GM12878 (cell line): ENCODE data around the gene HCFC1R1. TPM values are rescaled to one million over a fixed set of nuclear protein-coding genes. Genes with fewer than 3 reads are reported as not detected.

ENCODE experiments used
- CHD4 ChIP-seq: fragments of 200-600 bp; sonication (generic); IDR thresholded peaks from 2 replicates; pipeline ENCODE4 v1.6.1; 2016; ENCODE audit warnings: mild to moderate bottlenecking
- IKZF1 ChIP-seq: fragments of 450-650 bp; conservative IDR thresholded peaks from 2 replicates; pipeline ENCODE4 v1.6.1; 2017; ENCODE audit warnings: antibody characterized with exemption, mild to moderate bottlenecking
- MEF2B ChIP-seq: fragments of 450-650 bp; IDR thresholded peaks from 2 replicates; pipeline ENCODE4 v1.6.1; 2018; ENCODE audit warnings: mild to moderate bottlenecking, moderate library complexity; ENCODE audit not compliant: partially characterized antibody, poor library complexity, severe bottlenecking
- NFYA ChIP-seq: IDR thresholded peaks from 2 replicates; pipeline ENCODE4 v1.6.1; 2011; ENCODE audit warnings: low read depth, mild to moderate bottlenecking, low read length, improper control_type of control experiment, borderline replicate concordance
- POLR2AphosphoS5 ChIP-seq: IDR thresholded peaks from 2 replicates; pipeline ENCODE4 v1.6.1; 2011; ENCODE audit warnings: mild to moderate bottlenecking, low read length, inconsistent platforms
- SPI1 ChIP-seq: IDR thresholded peaks from 2 replicates; pipeline ENCODE4 v1.6.1; 2011; ENCODE audit warnings: low read depth, mild to moderate bottlenecking, low read length, moderate library complexity, borderline replicate concordance; ENCODE audit not compliant: insufficient read depth
- STAT1 ChIP-seq: fragments of 450-650 bp; conservative IDR thresholded peaks from 2 replicates; pipeline ENCODE4 v1.6.1; 2014; ENCODE audit warnings: antibody characterized with exemption, mild to moderate bottlenecking
- STAT3 ChIP-seq: IDR thresholded peaks from 2 replicates; pipeline ENCODE4 v1.6.1; 2011; ENCODE audit warnings: low read depth, low read length, improper control_type of control experiment
- TCF12 ChIP-seq: IDR thresholded peaks from 2 replicates; pipeline ENCODE4 v1.6.1; 2011; ENCODE audit warnings: low read depth, mild to moderate bottlenecking, low read length
- WRNIP1 ChIP-seq: IDR thresholded peaks from 2 replicates; pipeline ENCODE4 v1.6.1; 2011; ENCODE audit warnings: low read depth, low read length, improper control_type of control experiment, borderline replicate concordance
- ZBED1 ChIP-seq: IDR thresholded peaks from 2 replicates; pipeline ENCODE4 v1.6.1; 2016; ENCODE audit warnings: borderline replicate concordance
- polyA plus RNA-seq, 11 experiments: library from polyadenylated mRNA; depleted of rRNA in 4 of 11; unstranded in 6 of 11; stranded (reverse) in 5 of 11; fragments of >200 nt; fragmentation: Nextera tagmentation in 4 of 11; fragmentation: Illumina TruSeq in 1 of 11; extraction: Ambion mirVana in 4 of 11; extraction: Trizol in 1 of 11; gene quantifications; 1 replicate in 1 of 11; 2 replicates in 10 of 11; pipeline versions ENCODE4 v1.2.1 to v1.2.3, GENCODE V29; 2011 to 2016; ENCODE audit warnings: inconsistent platforms in 2 of 11, missing spikeins in 2 of 11, low read depth in 1 of 11
- total RNA-seq, 4 experiments: library from RNA; depleted of rRNA in 3 of 4; stranded (reverse); fragments of >200 nt in 3 of 4; fragmentation: Illumina TruSeq in 1 of 4; extraction: Trizol in 1 of 4; gene quantifications; 2 replicates each; pipeline versions ENCODE4 v1.2.1 to v1.2.3, GENCODE V29; 2013 to 2021
- TF ChIP-seq, protein P1 (sequence below): IDR thresholded peaks from 2 replicates; pipeline ENCODE4 v1.6.1; 2012; ENCODE audit warnings: low read length, inconsistent platforms
- TF ChIP-seq, protein P2 (sequence below): IDR thresholded peaks from 2 replicates; pipeline ENCODE4 v1.6.1; 2011; ENCODE audit warnings: low read depth, mild to moderate bottlenecking, low read length, moderate library complexity, borderline replicate concordance; ENCODE audit errors: extremely low read depth
- TF ChIP-seq, protein P3 (sequence below): IDR thresholded peaks from 2 replicates; pipeline ENCODE4 v1.6.1; 2012; ENCODE audit warnings: low read depth, low read length, improper control_type of control experiment
- TF ChIP-seq, protein P4 (sequence below): fragments of 450-650 bp; IDR thresholded peaks from 2 replicates; pipeline ENCODE4 v1.6.1; 2017; ENCODE audit warnings: mild to moderate bottlenecking, low read depth, inconsistent platforms; ENCODE audit not compliant: poor library complexity, severe bottlenecking
- TF ChIP-seq, protein P5 (sequence below): fragments of 450-650 bp; formaldehyde crosslinking; IDR thresholded peaks from 2 replicates; pipeline ENCODE4 v1.5.0; 2022; ENCODE audit warnings: mild to moderate bottlenecking, missing genetic modification characterization
- TF ChIP-seq, protein P6 (sequence below): fragments of 450-650 bp; IDR thresholded peaks from 2 replicates; pipeline ENCODE4 v1.6.1; 2016; ENCODE audit warnings: mild to moderate bottlenecking

The HCFC1R1 gene
- total and polyA plus RNA-seq, 10 of the 15 experiments (the other 5 are each of a cell fraction or from before 2014, with no cell fraction given): 2.8 to 42.5 (median 20.4) TPM

DNA sequence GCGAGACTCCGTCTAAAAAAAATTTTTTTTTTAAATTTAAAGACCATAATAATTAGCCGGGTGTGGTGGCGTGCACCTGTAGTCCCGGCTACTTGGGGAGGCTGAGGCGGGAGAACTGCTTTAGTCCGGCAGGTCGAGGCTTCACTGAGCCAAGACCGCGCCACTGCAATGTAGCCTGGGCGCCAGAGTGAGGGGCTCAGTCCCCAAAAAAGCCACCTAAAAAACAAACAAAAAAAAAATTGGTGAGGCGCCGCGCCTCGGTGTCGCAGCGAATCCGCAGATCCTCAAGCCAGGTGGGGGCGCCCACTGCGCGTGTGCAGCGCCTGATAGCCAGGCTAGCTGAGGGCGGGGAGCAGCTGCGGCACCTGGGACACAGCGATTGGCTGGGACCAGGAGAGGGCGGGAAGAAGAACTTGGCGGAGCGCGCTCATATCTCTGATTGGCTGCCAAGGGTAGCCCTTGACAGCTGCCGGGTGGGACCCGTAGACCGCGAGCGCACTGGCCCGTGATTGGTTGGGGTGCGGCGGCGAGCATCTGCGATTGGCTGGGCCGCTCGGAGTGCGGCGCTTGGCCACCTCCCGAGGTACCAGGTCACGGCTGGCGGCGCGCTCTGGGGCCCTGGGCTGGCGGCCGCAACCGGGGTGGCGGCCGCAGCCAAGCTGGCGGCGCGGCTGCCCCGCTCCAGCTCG, 20.0 kb downstream of the HCFC1R1 start (continued):
- TF ChIP-seq, protein P1, sequence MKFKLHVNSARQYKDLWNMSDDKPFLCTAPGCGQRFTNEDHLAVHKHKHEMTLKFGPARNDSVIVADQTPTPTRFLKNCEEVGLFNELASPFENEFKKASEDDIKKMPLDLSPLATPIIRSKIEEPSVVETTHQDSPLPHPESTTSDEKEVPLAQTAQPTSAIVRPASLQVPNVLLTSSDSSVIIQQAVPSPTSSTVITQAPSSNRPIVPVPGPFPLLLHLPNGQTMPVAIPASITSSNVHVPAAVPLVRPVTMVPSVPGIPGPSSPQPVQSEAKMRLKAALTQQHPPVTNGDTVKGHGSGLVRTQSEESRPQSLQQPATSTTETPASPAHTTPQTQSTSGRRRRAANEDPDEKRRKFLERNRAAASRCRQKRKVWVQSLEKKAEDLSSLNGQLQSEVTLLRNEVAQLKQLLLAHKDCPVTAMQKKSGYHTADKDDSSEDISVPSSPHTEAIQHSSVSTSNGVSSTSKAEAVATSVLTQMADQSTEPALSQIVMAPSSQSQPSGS: no peak
- TF ChIP-seq MEF2B (no peak), IKZF1 (peak; percentile 36; the same call in 1 of the 2 replicates), SPI1 (no peak), STAT3 (no peak), ZBED1 (no peak), TCF12 (peak; percentile 75; the same call in 1 of the 2 replicates), CHD4 (no peak), POLR2AphosphoS5 (no peak), WRNIP1 (no peak), NFYA (peak; percentile 71), STAT1 (no peak)
- TF ChIP-seq, protein P2, sequence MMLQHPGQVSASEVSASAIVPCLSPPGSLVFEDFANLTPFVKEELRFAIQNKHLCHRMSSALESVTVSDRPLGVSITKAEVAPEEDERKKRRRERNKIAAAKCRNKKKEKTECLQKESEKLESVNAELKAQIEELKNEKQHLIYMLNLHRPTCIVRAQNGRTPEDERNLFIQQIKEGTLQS: no peak
- TF ChIP-seq, protein P3, sequence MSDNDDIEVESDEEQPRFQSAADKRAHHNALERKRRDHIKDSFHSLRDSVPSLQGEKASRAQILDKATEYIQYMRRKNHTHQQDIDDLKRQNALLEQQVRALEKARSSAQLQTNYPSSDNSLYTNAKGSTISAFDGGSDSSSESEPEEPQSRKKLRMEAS: no peak
- TF ChIP-seq, protein P4, sequence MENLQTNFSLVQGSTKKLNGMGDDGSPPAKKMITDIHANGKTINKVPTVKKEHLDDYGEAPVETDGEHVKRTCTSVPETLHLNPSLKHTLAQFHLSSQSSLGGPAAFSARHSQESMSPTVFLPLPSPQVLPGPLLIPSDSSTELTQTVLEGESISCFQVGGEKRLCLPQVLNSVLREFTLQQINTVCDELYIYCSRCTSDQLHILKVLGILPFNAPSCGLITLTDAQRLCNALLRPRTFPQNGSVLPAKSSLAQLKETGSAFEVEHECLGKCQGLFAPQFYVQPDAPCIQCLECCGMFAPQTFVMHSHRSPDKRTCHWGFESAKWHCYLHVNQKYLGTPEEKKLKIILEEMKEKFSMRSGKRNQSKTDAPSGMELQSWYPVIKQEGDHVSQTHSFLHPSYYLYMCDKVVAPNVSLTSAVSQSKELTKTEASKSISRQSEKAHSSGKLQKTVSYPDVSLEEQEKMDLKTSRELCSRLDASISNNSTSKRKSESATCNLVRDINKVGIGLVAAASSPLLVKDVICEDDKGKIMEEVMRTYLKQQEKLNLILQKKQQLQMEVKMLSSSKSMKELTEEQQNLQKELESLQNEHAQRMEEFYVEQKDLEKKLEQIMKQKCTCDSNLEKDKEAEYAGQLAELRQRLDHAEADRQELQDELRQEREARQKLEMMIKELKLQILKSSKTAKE: no peak
- TF ChIP-seq, protein P5, sequence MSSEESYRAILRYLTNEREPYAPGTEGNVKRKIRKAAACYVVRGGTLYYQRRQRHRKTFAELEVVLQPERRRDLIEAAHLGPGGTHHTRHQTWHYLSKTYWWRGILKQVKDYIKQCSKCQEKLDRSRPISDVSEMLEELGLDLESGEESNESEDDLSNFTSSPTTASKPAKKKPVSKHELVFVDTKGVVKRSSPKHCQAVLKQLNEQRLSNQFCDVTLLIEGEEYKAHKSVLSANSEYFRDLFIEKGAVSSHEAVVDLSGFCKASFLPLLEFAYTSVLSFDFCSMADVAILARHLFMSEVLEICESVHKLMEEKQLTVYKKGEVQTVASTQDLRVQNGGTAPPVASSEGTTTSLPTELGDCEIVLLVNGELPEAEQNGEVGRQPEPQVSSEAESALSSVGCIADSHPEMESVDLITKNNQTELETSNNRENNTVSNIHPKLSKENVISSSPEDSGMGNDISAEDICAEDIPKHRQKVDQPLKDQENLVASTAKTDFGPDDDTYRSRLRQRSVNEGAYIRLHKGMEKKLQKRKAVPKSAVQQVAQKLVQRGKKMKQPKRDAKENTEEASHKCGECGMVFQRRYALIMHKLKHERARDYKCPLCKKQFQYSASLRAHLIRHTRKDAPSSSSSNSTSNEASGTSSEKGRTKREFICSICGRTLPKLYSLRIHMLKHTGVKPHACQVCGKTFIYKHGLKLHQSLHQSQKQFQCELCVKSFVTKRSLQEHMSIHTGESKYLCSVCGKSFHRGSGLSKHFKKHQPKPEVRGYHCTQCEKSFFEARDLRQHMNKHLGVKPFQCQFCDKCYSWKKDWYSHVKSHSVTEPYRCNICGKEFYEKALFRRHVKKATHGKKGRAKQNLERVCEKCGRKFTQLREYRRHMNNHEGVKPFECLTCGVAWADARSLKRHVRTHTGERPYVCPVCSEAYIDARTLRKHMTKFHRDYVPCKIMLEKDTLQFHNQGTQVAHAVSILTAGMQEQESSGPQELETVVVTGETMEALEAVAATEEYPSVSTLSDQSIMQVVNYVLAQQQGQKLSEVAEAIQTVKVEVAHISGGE (CRISPR knock-in tag): no peak
- TF ChIP-seq, protein P6, sequence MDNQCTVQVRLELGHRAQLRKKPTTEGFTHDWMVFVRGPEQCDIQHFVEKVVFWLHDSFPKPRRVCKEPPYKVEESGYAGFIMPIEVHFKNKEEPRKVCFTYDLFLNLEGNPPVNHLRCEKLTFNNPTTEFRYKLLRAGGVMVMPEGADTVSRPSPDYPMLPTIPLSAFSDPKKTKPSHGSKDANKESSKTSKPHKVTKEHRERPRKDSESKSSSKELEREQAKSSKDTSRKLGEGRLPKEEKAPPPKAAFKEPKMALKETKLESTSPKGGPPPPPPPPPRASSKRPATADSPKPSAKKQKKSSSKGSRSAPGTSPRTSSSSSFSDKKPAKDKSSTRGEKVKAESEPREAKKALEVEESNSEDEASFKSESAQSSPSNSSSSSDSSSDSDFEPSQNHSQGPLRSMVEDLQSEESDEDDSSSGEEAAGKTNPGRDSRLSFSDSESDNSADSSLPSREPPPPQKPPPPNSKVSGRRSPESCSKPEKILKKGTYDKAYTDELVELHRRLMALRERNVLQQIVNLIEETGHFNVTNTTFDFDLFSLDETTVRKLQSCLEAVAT: peak; percentile 51; the same call in 1 of the 2 replicates
